KMS-11 (cell line): ENCODE measurements around the gene TENM4.

ENCODE experiments used
- H2AFZ ChIP-seq: fragments of 200-600 bp; sonication (generic); 2 replicates; pipeline ENCODE4 v1.6.1; 2016; ENCODE audit warnings: antibody characterized with exemption, mixed run types, low read depth
- H3K27ac ChIP-seq: fragments of 200-600 bp; sonication (generic); 2 replicates; pipeline ENCODE4 v1.6.1; 2016; ENCODE audit warnings: mild to moderate bottlenecking, mixed run types
- H3K27me3 ChIP-seq: fragments of 200-600 bp; sonication (generic); 2 replicates; pipeline ENCODE4 v1.6.1; 2017; ENCODE audit warnings: mild to moderate bottlenecking, low read depth, mixed run types, moderate library complexity; ENCODE audit not compliant: insufficient read depth
- H3K36me3 ChIP-seq: fragments of 200-600 bp; sonication (generic); 2 replicates; pipeline ENCODE4 v1.6.1; 2017; ENCODE audit warnings: mild to moderate bottlenecking, mixed run types; ENCODE audit not compliant: insufficient read depth
- H3K4me1 ChIP-seq: fragments of 200-600 bp; sonication (generic); 2 replicates; pipeline ENCODE4 v1.6.1; 2016; ENCODE audit warnings: mild to moderate bottlenecking, low read depth, mixed run types; ENCODE audit not compliant: poor library complexity, severe bottlenecking
- H3K4me2 ChIP-seq: fragments of 200-600 bp; sonication (generic); 2 replicates; pipeline ENCODE4 v1.7.0; 2016; ENCODE audit warnings: mild to moderate bottlenecking, mixed run types
- H3K4me3 ChIP-seq: fragments of 200-600 bp; sonication (generic); IDR thresholded peaks from 2 replicates; pipeline ENCODE4 v1.6.1; 2017; ENCODE audit warnings: low read depth, low read length, mixed read lengths; ENCODE audit not compliant: insufficient read depth
- H3K79me2 ChIP-seq: fragments of 200-600 bp; sonication (generic); 2 replicates; pipeline ENCODE4 v1.6.1; 2016; ENCODE audit warnings: low read depth, mixed run types; ENCODE audit not compliant: insufficient read depth
- H3K9ac ChIP-seq: fragments of 200-600 bp; sonication (generic); 2 replicates; pipeline ENCODE4 v1.6.1; 2016; ENCODE audit warnings: mild to moderate bottlenecking, mixed run types
- H4K20me1 ChIP-seq: fragments of 200-600 bp; sonication (generic); 2 replicates; pipeline ENCODE4 v1.6.1; 2016; ENCODE audit warnings: mild to moderate bottlenecking, mixed run types; ENCODE audit not compliant: insufficient read depth
- TF ChIP-seq, protein P1 (sequence below): fragments of 200-600 bp; sonication (generic); conservative IDR thresholded peaks from 2 replicates; pipeline ENCODE4 v1.6.1; 2017; ENCODE audit warnings: low read depth, mild to moderate bottlenecking, antibody characterized with exemption, low read length, moderate library complexity, mixed read lengths

TENM4 gene

DNA sequence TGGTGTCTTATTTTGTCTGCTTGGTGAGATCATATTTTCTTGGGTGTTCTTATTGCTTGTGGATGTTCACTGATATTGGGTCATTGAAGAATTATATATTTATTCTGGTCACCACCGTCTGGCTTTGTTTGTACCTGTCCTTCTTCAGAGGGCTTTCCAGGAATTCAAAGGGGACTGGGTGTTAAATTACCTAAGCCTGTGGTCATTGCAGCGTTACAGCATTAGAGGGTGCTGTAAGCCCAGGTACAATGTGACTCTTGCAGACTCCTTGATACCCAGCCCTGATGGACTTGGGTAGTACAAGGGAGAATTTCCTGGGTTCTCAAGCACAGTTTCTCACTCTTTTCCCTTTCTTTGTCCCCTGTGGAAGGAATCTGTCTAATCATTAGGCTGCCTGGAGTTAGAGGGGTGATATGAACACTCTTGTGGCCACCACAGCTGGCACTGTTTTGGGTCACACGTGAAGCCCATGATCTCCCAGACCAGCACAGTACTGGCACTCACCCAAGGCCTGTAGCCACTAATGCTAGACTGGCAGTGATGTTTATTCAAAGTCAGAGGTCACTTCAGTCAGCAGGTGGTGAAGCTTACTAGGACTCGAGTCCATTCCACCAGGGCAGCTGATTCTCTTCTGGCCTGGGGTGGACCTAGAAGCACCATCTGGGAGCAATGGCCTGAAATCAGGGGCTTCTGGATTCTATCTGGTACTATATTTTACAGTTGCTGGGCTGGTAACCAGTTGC, 810.1 kb downstream of the TENM4 start:
- H3K36me3 ChIP-seq = no peaks in the 10 kb centered on the region
- no peak overlapping the region for H3K9ac ChIP-seq
- no peak overlapping the region for H3K4me3 ChIP-seq
- no peak overlapping the region for H2AFZ ChIP-seq
- TF ChIP-seq, protein P1, sequence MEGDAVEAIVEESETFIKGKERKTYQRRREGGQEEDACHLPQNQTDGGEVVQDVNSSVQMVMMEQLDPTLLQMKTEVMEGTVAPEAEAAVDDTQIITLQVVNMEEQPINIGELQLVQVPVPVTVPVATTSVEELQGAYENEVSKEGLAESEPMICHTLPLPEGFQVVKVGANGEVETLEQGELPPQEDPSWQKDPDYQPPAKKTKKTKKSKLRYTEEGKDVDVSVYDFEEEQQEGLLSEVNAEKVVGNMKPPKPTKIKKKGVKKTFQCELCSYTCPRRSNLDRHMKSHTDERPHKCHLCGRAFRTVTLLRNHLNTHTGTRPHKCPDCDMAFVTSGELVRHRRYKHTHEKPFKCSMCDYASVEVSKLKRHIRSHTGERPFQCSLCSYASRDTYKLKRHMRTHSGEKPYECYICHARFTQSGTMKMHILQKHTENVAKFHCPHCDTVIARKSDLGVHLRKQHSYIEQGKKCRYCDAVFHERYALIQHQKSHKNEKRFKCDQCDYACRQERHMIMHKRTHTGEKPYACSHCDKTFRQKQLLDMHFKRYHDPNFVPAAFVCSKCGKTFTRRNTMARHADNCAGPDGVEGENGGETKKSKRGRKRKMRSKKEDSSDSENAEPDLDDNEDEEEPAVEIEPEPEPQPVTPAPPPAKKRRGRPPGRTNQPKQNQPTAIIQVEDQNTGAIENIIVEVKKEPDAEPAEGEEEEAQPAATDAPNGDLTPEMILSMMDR = no peak; the same call in 1 of the 2 replicates
- H4K20me1 ChIP-seq = no peaks in the 10 kb centered on the region
- no peaks in the 10 kb centered on the region for H3K4me1 ChIP-seq
- H3K27me3 ChIP-seq = no peaks in the 10 kb centered on the region
- no peak overlapping the region for H3K27ac ChIP-seq
- no peak overlapping the region for H3K4me2 ChIP-seq
- H3K79me2 ChIP-seq = no peaks in the 10 kb centered on the region

DNA sequence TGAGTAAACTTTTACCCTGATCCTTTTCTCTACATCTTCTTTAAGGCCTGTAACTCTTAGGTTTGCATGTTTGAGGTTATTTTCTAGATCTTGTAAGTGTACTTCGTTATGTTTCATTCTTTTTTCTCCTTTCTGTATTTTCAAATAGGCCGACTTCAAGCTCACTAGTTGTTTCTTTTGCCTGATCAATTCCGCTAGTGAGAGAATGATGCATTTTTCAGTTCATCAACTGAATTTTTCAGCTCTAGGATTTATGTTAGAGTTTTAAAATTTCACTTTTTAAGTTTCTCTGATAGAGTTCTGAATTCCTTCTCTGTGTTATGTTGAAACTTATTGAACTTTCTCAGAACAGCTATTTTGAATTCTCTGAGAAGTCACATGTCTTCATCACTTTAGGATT, 810.7 kb downstream of the TENM4 start:
- H3K27me3 ChIP-seq = no peaks in the 10 kb centered on the region
- H3K36me3 ChIP-seq = no peaks in the 10 kb centered on the region
- H3K27ac ChIP-seq = no peak overlapping the region
- H3K4me1 ChIP-seq = no peaks in the 10 kb centered on the region
- H4K20me1 ChIP-seq = no peaks in the 10 kb centered on the region
- no peaks in the 10 kb centered on the region for H3K79me2 ChIP-seq
- TF ChIP-seq, protein P1 = no peak
- no peak overlapping the region for H3K4me2 ChIP-seq
- H3K4me3 ChIP-seq = no peak overlapping the region
- H3K9ac ChIP-seq = no peak overlapping the region
- H2AFZ ChIP-seq = no peak overlapping the region

DNA sequence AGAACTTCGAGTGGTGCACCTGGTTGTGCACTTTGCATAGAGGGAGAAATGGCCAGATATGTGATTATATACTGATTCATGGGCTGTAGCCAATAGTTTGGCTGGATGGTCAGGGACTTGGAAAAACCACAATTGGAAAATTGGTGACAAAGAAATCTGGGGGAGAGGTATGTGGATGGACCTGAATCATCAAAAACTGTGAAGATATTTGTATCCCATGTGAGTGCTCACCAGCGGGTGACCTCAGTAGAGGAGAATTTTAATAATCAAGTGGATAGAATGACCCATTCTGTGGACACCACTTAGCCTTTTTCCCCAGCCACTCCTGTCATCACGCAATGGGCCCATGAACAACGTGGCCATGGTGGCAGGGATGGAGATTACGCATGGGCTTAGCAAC, 818.2 kb downstream of the TENM4 start:
- H3K9ac ChIP-seq = no peak overlapping the region
- H3K36me3 ChIP-seq = no peaks in the 10 kb centered on the region
- TF ChIP-seq, protein P1 = no peak

DNA sequence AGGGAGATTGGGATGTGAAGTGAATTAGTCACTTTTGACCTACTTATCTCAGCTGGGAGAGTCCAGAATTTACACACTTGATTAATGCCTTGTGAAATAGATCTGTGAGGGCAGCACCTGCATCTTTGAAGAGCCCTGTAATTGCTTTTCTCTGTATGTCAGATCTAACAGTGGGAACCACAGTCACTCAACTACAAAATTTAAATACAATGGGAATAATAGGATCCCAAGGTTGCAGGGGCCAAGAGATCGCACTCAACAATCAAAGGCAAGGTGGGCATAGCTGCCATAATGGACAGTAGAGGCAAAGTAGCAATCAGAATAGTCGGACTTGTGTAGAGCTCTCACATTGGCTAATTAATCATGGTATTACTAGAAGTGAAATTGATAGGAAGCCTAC, 820.7 kb downstream of the TENM4 start:
- Histone ChIP-seq H3K4me3 (no peak overlapping the region), H3K4me1 (no peaks in the 10 kb centered on the region), H3K27me3 (no peaks in the 10 kb centered on the region), H3K27ac (no peak overlapping the region), H2AFZ (no peak overlapping the region), H3K36me3 (no peaks in the 10 kb centered on the region), H3K4me2 (no peak overlapping the region), H3K79me2 (no peaks in the 10 kb centered on the region), H3K9ac (no peak overlapping the region), H4K20me1 (no peaks in the 10 kb centered on the region)
- TF ChIP-seq, protein P1 = no peak

More for the DNA sequence above, 818.2 kb downstream of the TENM4 start:
- no peak overlapping the region for H3K4me3 ChIP-seq
- H3K27me3 ChIP-seq = no peaks in the 10 kb centered on the region
- H2AFZ ChIP-seq = no peak overlapping the region
- H4K20me1 ChIP-seq = no peaks in the 10 kb centered on the region
- H3K79me2 ChIP-seq = no peaks in the 10 kb centered on the region
- no peak overlapping the region for H3K4me2 ChIP-seq
- H3K4me1 ChIP-seq = no peaks in the 10 kb centered on the region
- no peak overlapping the region for H3K27ac ChIP-seq
